Common myeloid progenitor, CD34-positive (primary cell): ENCODE results near the gene ZDHHC8.
A peak's percentile ranks its signal among the peaks of the same experiment; 100 is the strongest.

Experiments used
- CTCF ChIA-PET: fragments of 350-600 bp; sonication (Branson Sonifier 250); formaldehyde crosslinking; loops from one replicate; lab custom pipeline; 2021; ENCODE audit warnings: antibody characterized with exemption; lab: Charles Lee
- POLR2A ChIA-PET: fragments of 350-600 bp; sonication (Branson Sonifier 250); formaldehyde crosslinking; loops from one replicate; lab custom pipeline; 2021; ENCODE audit warnings: antibody characterized with exemption; lab: Charles Lee
- DNase-seq, 3 donors: peaks; one replicate each; pipeline versions ENCODE4 v3.0.0 to v3.0.0-alpha.2; 2013
- H3K27ac ChIP-seq, 2 experiments: 1 replicate in 1 of 2; 2 replicates in 1 of 2; pipeline ENCODE4 v1.7.0; 2013; ENCODE audit warnings: inconsistent platforms in 2 of 2, low read length in 2 of 2, mild to moderate bottlenecking in 2 of 2, low read depth in 1 of 2, moderate library complexity in 1 of 2; ENCODE audit not compliant: severe bottlenecking in 2 of 2, insufficient read depth in 1 of 2, poor library complexity in 1 of 2
- H3K27me3 ChIP-seq, 5 experiments: replicated peaks in 2 of 5; 1 replicate in 3 of 5; 2 replicates in 2 of 5; pipeline versions ENCODE4 v1.6.1 to v1.7.0; 2013; ENCODE audit warnings: low read length in 4 of 5, mild to moderate bottlenecking in 2 of 5, moderate library complexity in 2 of 5, inconsistent platforms in 1 of 5; ENCODE audit not compliant: insufficient read depth in 5 of 5, control insufficient read depth in 4 of 5
- H3K36me3 ChIP-seq, 4 experiments: 1 replicate in 2 of 4; 2 replicates in 2 of 4; pipeline versions ENCODE4 v1.6.1 to v1.7.0; 2013; ENCODE audit warnings: low read length in 3 of 4, control low read depth in 1 of 4, mild to moderate bottlenecking in 1 of 4; ENCODE audit not compliant: control insufficient read depth in 4 of 4, insufficient read depth in 4 of 4
- H3K4me1 ChIP-seq, 4 experiments: 1 replicate in 3 of 4; 2 replicates in 1 of 4; pipeline versions ENCODE4 v1.6.1 to v1.7.1; 2013; ENCODE audit warnings: low read length in 3 of 4, mild to moderate bottlenecking in 3 of 4, control low read depth in 1 of 4, inconsistent platforms in 1 of 4, moderate library complexity in 1 of 4; ENCODE audit not compliant: control insufficient read depth in 4 of 4, insufficient read depth in 4 of 4; ENCODE audit errors: control extremely low read depth in 1 of 4
- H3K4me3 ChIP-seq, 7 experiments: 1 replicate in 4 of 7; 2 replicates in 3 of 7; pipeline versions ENCODE4 v1.5.1 to v1.7.0; 2013; ENCODE audit warnings: mild to moderate bottlenecking in 7 of 7, low read length in 6 of 7, moderate library complexity in 6 of 7, inconsistent platforms in 2 of 7, low read depth in 2 of 7, control low read depth in 1 of 7; ENCODE audit not compliant: insufficient read depth in 4 of 7, control insufficient read depth in 1 of 7; ENCODE audit errors: extremely low read depth in 1 of 7
- H3K9me3 ChIP-seq, 5 experiments: 1 replicate in 4 of 5; 2 replicates in 1 of 5; pipeline versions ENCODE4 v1.6.1 to v1.7.1; 2013; ENCODE audit warnings: low read length in 4 of 5, mild to moderate bottlenecking in 2 of 5, inconsistent platforms in 1 of 5, low read depth in 1 of 5, moderate library complexity in 1 of 5; ENCODE audit not compliant: control insufficient read depth in 4 of 5, insufficient read depth in 2 of 5; ENCODE audit errors: control extremely low read depth in 1 of 5
- WGBS: methylation state at CpG from one replicate; pipeline ENCODE4 v1.1.5; 2013; ENCODE audit not compliant: insufficient coverage; 5-methylcytosine and 5-hydroxymethylcytosine counted together

The ZDHHC8 gene

DNA sequence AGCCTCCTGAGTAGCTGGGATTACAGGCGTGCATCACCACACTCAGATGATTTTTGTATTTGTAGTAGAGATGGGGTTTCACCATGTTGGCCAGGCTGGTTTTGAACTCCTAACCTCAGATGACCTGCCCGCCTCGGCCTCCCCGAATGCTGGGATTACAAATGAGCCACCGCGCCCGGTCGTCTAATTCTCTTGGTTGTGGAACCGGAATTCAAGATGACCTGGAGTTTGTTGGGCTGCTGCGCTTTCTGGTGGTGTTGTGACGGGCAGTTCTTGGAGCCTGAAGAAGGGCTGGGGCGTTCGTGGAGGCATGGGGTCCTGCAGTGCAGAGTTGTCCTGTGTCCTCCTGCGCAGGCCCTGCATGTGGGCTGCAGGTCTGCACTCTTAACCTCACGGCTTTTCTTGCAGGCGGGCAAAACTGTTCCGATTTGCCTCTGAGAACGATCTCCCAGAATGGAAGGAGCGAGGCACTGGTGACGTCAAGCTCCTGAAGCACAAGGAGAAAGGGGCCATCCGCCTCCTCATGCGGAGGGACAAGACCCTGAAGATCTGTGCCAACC lies 9.7 kb upstream of the ZDHHC8 start:
- H3K36me3 ChIP-seq: peaks cover 9 to 74% (median 53%) of the 10 kb centered on the region in 4 experiments
- ChIA-PET CTCF (no interaction called here), POLR2A (no interaction called here)
- H3K9me3 ChIP-seq: no peaks in the 10 kb centered on the region
- H3K4me1 ChIP-seq: peaks cover 10 to 17% (median 15%) of the 10 kb centered on the region in 4 experiments
- H3K27me3 ChIP-seq: no peaks in the 10 kb centered on the region
- no peak overlapping the region for H3K27ac ChIP-seq
- 94% methylated on average over 21 of the region's 22 CpGs for WGBS
- H3K4me3 ChIP-seq: no peak overlapping the region
- DNase-seq: no peak

DNA sequence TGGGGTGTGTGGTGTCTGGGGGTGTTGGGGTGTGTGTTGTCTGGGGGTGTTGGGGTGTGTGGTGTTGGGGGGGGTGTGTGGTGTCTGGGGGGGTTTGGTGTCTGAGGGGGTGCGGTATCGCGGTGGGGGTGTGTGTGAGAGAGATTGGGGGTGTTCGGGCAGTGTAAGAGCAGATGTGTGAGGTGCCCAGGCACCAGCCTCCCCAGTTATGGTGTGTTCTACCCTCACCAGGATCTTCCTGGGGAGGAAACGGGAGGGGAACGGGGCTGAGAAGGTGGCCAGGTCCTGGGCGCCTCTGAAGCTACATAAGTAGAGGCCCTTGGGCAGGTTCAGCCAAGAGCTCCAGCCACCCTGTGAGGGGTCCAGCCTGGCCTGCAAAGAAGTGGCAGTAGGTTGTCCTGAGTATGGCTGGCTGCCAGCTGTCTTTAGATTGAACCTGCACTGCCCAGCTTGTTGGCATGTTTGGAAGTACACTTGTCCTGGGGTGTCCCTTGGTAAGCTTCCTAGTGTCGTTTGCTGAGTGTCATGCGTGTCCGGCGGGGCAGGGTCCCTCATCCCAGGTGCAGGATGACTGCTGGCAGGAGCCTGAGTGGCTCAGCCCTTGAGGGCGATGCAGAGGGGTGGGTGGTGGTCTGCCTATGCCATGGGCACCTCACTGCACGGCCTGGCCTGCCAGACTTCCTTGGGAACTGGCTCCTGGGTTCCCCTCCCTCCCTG lies 8.1 kb upstream of the ZDHHC8 start:
- Histone ChIP-seq H3K27me3 (no peaks in the 10 kb centered on the region), H3K27ac (no peak overlapping the region), H3K36me3 (peaks cover 12 to 86% (median 60%) of the 10 kb centered on the region in 4 experiments), H3K9me3 (no peaks in the 10 kb centered on the region), H3K4me3 (no peak overlapping the region), H3K4me1 (peaks cover 5 to 10% (median 8%) of the 10 kb centered on the region in 4 experiments)
- no peak for DNase-seq
- CTCF ChIA-PET: interaction anchor here (1.0 kb wide), 1 partner anchor 22 kb away, joined by 3 read pairs; no protein-coding TSS in a partner anchor
- POLR2A ChIA-PET: no interaction called here
- WGBS: 93% methylated on average over 10 of the region's 13 CpGs

DNA sequence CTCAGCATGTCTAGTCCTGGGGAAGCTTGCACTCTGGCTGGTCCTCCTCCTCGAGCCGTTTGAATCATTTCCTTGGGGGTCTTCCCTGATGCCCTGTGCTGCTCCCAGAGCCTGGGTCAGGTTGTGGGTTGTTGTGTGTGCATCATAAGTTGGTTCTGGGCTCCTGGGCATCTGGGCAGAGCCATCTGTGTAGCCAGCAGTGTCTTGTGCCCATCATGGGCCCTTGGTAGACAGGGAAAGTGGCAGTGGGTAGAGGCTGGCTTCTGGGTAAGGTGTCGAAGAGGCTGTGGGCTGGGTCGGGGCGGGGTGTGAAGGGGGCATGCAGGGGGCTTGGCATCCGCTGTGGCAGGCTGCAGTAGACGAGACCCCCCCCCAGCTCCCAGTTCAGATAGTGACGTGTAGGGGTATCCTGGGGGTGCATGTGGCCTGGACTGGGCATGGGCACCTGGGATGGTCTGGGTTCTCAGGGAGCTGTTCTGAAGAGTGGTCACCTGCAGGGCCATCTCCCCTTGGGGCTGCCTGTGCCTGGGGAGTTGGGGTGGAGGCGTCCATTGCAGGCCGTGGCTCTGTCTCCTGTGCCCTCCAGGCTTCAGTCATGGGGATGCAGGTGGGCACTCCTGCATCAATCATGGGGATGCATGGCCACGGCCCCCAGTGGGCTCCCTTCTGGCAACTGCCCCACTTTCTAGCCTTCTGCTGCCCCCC lies 7.4 kb upstream of the ZDHHC8 start:
- no peak for DNase-seq
- Histone ChIP-seq H3K9me3 (no peaks in the 10 kb centered on the region), H3K27ac (no peak overlapping the region), H3K4me1 (peaks cover 0 to 4% (median 2%) of the 10 kb centered on the region in 4 experiments), H3K27me3 (no peaks in the 10 kb centered on the region), H3K4me3 (no peak overlapping the region), H3K36me3 (peaks cover 12 to 81% (median 60%) of the 10 kb centered on the region in 4 experiments)
- ChIA-PET CTCF (interaction anchor here (1.0 kb wide), 1 partner anchor 23 kb away, joined by 3 read pairs; no protein-coding TSS in a partner anchor), POLR2A (no interaction called here)
- WGBS: 92% methylated on average over 5 of the region's 11 CpGs

DNA sequence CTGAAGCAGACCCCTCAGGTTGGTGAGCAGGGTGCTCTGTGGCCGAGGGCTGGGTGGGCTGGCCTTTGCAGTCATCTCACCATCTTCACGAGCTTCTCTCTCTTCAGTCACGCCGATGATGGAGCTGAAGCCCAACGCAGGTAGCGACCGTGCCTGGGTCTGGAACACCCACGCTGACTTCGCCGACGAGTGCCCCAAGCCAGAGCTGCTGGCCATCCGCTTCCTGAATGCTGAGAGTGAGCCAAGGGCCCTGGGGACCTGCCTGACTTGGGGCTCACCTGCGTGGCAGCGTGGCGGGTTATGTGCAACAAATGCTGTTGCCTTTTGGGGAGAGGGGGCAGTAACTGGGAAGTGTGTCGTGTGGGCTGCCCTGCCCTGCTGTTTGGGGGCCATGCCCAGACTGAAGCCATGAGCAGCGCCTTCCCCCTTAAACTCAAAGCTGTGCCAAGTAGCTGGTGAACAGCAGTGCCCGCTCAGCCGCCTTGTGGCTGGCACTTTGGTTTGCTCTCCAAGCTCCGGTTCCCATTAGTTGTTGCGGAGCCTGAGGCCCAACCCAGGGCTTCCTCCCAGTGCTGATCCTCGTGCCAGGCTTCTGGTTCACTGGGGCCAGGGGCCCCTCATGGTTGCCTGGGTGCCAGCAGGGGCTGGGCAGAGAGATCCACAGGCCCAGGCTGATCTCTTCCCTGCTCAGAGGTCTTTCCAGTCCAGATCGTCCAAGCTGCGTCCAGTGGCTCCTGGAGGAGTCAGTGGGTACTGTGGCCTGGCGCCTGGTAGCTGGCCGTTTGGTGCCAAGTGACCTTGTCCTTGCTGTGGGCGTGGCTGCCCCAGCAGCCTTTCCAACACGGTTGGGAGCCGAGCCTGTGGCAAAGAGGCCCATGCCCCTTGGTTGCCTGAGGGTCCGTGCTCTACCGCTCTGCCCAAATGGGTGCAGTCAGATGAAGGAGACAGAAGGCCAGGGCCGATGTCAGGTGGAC lies 6.1 kb upstream of the ZDHHC8 start:
- ChIA-PET POLR2A (no interaction called here), CTCF (interaction anchor here (0.7 kb wide), 1 partner anchor 7 kb away, joined by 3 read pairs; no protein-coding TSS in a partner anchor)
- H3K4me3 ChIP-seq: no peak overlapping the region
- no peak overlapping the region for H3K27ac ChIP-seq
- 95% methylated on average over 29 of the region's 32 CpGs for WGBS
- H3K36me3 ChIP-seq: peaks cover 8 to 69% (median 50%) of the 10 kb centered on the region in 4 experiments
- H3K27me3 ChIP-seq: no peaks in the 10 kb centered on the region
- DNase-seq: no peak
- H3K9me3 ChIP-seq: no peaks in the 10 kb centered on the region
- H3K4me1 ChIP-seq: peaks cover 0 to 8% (median 4%) of the 10 kb centered on the region in 4 experiments

DNA sequence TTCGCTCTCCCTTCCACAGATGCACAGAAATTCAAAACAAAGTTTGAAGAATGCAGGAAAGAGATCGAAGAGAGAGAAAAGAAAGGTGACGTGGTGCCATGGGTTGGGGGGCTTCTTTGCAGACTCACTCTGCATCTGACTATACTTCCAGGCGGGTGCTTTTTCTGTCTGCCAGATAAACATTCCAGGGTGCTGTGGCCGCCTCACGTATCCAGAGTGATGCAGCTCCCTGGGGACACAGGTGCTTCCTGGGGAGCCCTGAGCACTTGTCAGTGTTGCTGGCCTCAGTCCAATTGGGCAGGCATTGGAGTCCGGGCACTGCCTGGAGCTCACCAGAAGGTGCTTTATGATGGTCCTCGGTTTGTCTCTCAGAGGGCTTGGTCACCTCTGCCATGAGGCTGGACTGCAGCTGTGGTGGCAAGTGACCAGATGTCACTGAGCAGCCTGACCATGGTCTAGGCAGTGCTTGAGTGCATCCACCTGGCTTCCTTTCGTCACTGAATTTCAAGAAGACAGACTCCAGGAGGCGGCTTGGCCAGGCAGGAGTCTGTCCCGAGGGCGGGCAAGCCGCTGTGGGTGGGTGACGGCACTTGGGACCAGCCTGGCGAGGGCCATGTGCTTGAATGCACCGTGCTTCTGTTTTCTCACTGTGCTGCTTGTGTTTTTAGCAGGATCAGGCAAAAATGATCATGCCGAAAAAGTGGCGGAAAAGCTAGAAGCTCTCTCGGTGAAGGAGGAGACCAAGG lies 5.1 kb upstream of the ZDHHC8 start:
- Histone ChIP-seq H3K27ac (no peak overlapping the region), H3K4me1 (peaks cover 0 to 12% (median 10%) of the 10 kb centered on the region in 4 experiments), H3K4me3 (no peak overlapping the region), H3K27me3 (no peaks in the 10 kb centered on the region), H3K36me3 (peaks cover 8 to 63% (median 43%) of the 10 kb centered on the region in 4 experiments), H3K9me3 (no peaks in the 10 kb centered on the region)
- CTCF ChIA-PET: interaction anchor here (0.7 kb wide), 1 partner anchor 8 kb away, joined by 3 read pairs; no protein-coding TSS in a partner anchor
- whole genome bisulfite sequencing: 85% methylated on average over 16 of the region's 19 CpGs
- POLR2A ChIA-PET: no interaction called here
- DNase-seq: peak in 1 of 3 donors; percentile 27

DNA sequence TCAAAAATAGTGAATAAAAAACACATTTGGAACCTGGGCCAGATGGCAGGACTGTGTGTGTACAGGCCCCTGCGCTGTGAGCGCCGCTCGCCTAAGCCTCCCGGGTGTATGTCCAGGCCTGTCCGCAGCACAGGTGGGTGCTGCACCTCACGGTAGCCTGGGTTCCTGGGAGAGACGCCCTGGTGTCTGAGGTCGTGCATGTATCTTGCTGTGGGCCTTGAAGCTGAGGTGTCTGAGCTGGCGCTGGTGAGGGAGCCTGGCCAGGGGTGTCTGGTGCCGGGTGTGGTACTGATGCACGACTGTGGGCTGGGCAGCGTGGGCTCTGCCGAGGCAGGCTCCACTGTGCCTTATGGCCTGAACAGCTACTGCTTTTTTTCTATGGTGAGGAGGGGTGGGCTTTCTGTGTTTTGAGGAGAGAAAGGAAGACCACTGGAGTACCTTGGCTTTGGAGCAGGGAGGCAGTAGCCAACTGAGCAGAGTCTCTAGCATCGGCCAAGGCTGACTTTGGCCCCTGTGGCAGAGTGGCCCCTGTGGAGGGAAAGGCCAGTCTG lies 4.2 kb upstream of the ZDHHC8 start:
- H3K9me3 ChIP-seq: no peaks in the 10 kb centered on the region
- 96% methylated on average over 14 of the region's 15 CpGs for WGBS
- CTCF ChIA-PET: no interaction called here
- H3K27me3 ChIP-seq: no peaks in the 10 kb centered on the region
- POLR2A ChIA-PET: interaction anchor here (0.6 kb wide), 1 partner anchor 141 kb away, joined by 3 read pairs; no protein-coding TSS in a partner anchor
- H3K36me3 ChIP-seq: peaks cover 8 to 54% (median 36%) of the 10 kb centered on the region in 4 experiments
- peaks cover 0 to 16% (median 14%) of the 10 kb centered on the region in 4 experiments for H3K4me1 ChIP-seq
- DNase-seq: no peak
- H3K27ac ChIP-seq: peak overlapping the region in 1 of 2 experiments; percentile 40
- H3K4me3 ChIP-seq: no peak overlapping the region
